GM21515 (cell line): Measurements from ENCODE around the gene CUL2.
"Not testable (repeated sequence)": the region's sequence is repeated elsewhere in the genome, so short reads cannot be mapped to it uniquely, and the experiment has no call there.

ENCODE experiments used
- ATAC-seq: cut with Tn5 transposase; IDR thresholded peaks from one replicate; pipeline ENCODE4 v1.9.1; 2021; ENCODE audit not compliant: unreplicated experiment

The CUL2 gene

DNA sequence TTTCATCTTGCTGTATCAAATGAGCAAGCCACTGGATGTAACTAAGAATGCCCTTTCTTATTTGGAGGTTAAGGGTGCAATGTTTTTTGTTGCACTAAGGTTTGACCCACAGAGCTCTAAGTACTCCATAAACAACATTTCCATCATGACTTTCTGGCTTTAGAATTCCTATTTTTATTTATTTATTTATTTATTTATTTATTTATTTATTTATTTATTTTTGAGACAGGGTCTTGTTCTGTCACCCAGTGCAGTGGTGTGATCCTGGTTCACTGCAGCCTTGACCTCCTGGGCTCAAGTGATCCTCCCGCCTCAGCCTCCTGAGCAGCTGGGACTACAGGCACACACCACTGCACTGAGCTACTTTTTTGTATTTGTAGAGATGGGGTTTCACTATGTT lies 9.9 kb downstream of the CUL2 start:
- not testable (repeated sequence) for ATAC-seq

DNA sequence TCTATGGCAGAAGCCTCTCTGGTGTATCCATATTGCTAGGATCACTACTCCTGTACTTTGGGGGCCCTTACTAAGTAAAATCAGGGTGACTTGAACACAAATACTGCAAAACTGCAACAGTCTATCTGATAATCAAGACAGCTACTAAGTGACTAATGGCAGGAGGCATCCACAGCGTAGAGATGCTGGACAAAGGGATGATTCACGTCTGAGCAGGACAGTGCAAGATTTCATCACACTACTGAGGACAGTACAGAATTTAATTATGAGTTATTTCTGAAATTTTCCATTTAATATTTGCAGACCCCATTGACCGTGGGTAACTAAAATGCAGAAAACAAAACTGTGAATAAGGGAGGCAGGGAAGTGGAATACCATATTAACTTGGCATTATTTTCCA lies 10.4 kb downstream of the CUL2 start:
- ATAC-seq: no peak

DNA sequence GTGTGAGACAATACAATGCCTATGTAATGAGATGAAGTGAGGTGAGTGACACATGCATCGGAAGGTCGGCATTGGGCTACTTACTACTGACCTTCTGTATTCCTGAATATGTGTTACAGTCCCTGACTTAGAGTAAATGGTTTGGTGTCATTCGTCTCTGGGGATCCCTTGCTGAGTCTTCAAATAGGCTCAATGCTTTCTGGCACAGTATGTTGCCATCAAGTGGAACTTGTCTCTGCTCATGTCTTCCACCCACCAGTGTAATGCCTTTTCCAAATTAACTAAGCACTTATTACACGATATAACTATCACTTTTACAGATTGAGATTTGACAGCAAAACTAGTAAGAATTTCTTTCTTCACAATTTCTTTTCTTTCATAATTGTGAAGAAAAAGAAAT lies 10.9 kb downstream of the CUL2 start:
- no peak for ATAC-seq

DNA sequence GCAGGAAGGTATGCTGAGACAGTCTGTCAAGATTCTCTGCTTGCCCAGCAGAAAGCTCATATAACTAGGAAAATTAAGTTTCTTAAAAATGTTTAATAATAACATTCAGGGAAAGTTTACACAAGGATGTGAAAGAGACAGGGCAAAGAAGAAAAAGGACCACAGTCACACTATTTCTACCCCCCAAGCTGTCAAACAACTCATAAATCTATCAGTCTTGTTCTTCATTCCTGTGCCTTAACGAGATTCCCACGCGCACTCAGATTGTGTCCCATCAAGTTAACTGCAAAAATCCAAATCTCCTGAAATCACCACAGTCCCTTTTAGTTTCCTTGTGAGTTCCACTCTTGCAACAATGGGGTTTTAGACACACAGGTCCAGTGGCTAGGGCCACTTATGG lies 14.9 kb downstream of the CUL2 start:
- no peak for ATAC-seq

DNA sequence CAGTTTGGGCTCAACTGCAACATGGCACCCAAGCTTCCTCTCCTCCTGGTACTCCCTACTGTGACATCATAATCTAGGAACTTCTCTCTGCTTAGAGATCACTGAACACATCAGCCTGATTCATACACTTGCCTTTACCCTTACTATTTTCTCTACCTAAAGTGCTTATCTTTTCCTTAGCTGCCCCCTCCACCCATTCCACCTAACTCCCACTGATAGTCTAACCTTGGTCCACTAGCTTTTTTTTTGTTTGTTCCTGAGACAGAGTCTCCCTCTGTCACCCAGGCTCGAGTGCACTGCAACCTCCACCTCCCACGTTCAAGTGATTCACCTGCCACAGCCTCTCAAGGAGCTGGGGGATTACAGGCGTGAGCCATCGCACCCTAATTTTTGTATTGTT lies 15.9 kb downstream of the CUL2 start:
- no peak for ATAC-seq

DNA sequence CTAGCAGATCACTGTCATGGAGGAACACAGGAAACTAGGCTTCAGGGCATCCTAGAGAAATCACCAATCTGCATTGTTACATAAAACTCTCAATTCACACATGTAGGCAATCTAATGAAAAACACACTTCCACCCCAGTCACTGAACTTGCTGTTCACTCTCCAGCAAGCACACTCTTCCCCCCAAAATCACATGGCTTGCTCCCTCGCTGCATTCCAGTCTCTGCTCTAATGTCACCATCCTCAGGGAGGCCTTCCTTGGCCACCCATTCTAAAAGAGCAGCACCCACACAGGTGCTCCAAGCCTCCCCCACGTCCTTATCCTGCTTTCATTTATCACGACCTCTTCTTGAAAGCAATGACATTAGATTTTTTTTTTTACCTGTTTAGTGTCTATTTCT lies 19.6 kb downstream of the CUL2 start:
- no peak for ATAC-seq

DNA sequence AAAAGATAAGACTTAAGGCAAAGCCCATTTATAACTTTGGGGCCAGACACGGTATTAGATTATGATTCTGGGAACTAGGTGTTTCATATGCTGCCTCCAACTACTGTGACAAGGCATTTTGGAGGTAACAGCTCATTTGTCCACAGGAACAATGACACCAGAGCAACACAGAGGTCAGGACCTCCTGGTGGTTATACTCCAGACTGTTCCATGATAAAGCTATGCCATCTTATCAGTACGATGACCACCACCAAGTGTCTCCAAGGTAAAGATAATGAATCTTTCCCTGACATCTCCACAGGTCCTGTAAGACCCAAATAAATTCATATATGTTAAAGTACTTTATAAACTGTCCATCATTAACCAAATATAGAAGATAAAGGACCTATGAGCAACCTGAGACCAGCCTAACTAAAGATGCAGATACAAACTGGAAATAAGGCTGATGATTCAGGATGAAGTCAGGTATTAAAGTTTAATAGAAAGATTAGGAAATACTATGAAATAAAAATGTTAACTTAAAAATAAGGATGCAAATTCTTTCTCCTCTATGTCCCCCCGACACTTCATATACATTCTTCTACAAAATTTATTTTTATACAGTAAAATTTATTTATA lies 26.2 kb downstream of the CUL2 start:
- ATAC-seq: no peak

DNA sequence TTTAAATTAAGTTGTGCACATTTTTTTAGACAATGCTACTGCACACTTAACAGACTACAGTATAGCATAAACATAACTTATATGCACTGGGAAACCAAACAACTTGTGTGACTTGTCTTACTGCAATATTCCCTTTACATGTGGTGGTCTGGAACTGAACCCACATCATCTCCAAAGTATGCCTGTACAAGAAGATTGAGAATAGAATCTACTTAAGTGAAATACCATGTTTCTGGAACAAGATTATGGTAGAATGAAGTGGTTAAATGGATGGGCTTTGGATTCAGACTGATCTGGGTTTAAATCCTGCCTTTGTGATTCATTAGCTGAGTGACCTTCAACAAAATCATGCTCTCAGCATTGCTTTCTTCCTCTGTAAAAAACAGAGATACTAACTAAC lies 30.7 kb downstream of the CUL2 start:
- ATAC-seq: no peak

DNA sequence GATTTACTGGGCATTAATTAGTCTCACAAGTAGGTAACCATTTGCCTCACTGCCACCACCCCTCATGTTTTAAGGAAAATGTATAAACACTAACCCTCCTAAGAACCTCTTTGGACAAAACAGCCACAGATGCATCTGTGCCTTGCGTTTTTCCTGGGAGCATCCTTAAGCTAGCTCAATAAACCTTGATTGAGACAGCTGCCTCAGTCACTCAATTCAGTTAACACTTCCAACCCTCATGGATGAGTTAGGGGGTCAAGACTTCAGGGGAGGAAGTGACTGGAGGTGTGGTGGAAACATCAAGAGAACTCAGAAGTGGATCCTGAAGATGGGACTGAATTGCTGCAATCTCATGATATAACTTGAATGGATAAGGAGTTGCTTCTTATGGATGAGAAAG lies 31.5 kb downstream of the CUL2 start:
- ATAC-seq: no peak

DNA sequence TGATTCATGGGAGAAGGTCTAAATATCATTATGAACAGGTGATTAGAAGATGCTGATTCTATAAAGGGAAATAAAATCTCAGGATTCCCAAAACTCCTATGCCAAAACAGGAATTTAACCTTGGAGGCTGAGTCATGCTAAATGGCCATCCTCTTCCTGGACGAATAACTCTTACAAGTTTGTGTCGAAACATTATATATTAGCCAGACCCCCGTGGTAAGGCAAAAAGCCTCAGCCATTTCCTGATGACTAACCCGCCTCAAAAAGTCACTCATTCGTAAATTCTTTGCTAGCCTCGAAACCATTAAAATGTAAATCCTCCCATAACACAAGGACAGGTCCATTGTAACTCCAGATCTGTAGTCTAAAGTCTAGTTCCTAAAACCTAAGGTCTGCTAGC lies 32.0 kb downstream of the CUL2 start:
- ATAC-seq: no peak

DNA sequence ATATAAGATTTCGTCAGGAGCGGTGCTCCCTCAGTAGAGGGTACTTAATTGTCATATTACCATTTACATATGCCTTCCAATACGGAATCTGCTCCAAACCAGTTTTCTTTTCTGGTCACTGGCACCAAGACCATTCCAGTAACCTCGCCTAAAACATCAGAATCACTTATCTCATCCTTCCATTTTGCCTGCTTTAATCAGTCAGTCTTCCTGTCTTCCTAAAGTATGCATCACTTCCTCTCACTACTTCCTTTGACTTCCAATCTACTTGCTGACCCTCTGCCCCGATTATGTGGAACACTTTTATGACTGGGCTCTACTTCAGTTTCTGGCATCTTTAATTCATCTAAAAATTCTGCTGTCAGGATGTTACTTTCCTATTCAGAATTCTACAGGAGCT lies 33.5 kb downstream of the CUL2 start:
- ATAC-seq: no peak

DNA sequence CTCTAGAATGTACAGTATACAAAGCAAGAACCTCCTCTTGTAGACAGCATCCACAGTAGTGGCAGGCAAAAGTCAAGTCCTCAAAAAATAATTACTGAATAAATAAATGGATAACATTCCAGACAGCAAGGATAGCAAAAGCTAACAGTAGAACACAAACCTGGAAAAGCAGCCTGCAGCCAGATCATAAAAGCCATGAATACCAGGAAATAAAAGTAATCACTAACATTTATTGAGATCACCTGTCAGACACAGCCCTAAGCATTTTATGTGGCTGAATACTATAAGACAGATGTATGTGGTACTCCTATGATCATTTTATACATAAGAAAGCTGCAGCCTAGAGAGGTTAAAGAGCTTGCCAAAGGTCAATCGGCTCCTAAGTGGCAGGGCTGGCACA lies 34.0 kb downstream of the CUL2 start:
- ATAC-seq: no peak

DNA sequence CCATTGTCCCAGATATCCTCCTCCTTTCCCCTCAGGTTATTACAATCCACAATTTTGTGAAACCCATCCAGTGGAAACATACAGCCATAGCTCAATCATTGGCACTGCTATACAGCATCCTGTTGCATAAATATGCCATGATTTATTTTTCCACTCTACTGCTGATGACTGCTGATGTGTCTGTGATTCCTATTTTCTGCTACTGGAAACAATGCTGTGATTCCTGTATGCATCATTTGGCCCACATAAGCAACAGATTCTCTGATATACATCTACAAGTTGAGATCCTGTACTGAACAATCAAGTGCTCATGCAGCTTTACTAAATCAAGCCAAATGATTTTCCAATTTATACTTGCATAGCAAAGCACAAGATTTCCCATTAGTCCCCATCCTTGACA lies 39.6 kb downstream of the CUL2 start:
- ATAC-seq: no peak

DNA sequence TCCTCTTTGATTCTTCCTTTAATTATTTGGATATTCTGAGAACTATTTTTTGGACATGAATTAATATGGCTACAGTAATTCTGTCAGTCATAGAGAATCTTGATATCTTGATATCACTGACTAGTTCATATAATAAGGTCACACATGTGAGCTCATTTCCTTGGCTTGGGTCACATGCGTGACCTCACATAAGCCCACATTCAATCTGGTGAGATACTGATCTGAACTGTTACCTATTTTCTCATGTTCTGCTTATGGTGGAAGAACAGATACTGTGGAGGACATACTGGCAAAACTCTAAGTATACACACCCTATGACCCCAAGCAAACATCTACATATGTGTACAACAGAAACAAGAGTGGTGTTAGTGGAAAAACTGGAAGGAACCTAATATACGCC lies 44.1 kb downstream of the CUL2 start:
- no peak for ATAC-seq

DNA sequence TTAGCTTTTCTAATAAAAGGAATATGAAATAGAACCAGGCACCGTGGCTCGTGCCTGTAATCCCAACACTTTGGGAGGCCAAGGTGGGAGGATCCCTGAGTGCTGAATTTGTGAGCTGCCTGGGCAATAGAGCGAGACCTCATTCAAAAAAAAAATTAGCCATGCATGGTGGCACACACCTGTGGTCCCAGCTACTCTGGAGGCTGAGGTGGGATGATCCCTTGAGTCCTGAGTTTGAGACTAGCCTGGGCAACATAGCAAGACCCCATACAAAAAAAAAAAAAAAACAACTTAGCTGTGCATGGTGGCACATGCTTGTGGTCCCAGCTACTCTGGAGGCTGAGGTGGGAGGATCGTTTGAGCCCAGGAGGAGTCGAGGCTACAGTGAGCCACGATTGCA lies 44.9 kb downstream of the CUL2 start:
- not testable (repeated sequence) for ATAC-seq

DNA sequence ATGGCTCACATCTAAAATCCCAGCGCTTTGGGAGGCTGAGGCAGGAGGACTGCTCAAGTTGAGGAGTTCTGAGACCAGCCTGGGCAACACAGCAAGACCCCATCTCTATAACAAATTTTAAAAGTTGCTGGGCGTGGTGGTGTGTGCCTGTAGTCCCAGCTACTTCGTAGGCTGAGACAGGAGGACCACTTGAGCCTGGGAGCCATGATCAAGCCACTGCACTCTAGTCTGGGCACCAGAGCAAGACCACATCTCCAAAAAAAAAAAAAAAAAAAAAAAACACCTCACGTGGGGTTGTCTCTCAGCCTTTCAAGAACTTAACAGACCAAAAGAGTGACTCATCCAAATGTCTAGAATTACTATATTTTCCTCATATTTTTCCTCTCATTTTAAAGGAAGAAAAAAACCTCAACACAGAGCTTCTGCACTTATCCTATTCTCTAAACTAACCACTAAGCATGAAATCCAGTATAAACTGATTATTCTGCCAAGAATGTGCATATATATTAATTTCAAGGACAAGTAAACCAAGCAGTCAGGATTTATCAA lies 46.3 kb downstream of the CUL2 start:
- ATAC-seq: no peak

DNA sequence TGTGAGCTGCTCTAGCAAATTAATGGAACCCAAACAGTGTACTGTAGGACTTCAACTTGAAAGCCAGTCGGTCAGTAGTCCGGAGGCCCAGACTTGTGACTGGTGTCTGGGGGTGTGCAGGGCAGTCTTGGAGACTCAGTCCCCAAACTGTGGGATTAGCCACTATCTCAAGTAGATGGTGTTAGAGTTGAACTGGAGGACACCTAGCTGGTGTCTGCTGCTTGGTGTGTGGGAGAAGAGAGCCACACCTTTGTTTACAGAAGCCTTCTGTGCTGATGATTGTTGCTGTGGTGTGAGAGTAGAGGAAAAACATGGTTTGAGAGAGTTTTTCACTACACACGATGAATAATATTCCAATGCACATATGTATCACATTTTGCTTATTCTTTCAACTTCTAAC lies 47.4 kb downstream of the CUL2 start:
- ATAC-seq: no peak

DNA sequence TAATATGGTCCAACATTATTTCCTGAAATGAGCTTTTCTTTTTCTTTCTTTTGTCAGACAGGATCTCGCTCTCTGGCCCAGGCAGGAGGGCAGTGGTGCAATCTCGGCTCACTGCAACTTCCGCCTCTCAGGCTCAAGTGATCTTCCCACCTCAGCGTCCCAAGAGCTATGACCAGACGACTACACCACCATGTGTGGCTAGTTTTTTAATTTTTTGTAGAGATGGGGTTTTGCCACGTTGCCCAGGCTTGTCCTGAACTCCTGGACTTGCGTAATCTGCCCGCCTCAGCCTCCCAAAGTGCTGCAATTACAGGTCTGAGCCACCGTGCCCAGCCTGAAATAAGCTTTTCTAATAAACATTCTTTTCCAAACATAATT lies 48.6 kb downstream of the CUL2 start:
- ATAC-seq: no peak

DNA sequence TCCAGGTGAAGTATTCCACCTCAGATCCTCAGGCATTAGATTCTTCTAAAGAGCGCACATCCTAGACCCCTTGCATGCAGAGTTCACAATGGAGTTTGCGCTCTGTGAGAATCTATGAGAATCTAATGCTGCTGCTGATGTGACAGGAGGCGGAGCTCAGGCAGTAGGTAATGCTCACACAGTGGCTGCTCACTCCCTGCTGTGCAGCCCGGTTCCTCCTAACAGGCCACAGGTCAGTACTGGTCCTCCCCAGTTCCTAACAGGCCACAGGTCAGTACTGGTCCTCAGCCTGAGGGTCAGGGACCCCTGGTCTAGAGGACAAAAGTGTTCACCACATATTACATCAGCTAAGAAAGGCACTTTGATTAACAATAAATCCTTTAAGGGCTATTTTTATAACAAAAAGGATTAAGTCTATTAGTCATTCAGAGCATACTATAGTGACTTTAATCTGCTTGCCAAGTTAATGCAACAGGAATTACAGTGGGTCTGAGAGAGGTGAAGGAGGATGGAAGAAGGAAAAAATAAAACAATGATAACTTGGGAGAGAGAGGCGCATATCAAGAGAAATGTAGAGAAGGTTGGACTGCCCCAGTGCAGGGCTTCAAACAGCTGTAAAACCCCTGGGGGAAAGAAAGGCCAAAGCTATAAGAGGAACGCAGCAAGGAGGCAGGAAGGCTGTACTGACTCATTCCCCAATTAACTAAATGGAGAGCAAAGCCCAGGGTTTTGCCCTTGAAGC lies 49.2 kb downstream of the CUL2 start:
- ATAC-seq: no peak

DNA sequence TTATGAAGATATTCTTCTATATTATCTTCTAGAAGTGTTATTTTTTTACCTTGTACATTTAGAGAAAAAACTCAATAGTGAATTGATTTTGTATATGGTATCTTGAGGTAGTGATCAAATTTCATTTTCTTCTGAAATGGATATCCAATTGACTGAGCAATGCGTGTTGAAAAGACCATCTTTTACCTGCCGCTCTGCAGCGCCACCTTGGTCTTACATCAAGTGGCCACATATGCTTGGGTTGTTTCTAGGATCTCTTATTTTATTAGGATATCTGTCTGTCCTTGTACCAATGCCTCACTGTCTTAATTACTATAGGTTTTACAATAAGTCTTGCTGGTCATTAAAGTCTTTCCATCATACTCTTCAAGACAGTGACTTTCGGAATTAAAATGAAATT lies 53.0 kb downstream of the CUL2 start:
- ATAC-seq: no peak

DNA sequence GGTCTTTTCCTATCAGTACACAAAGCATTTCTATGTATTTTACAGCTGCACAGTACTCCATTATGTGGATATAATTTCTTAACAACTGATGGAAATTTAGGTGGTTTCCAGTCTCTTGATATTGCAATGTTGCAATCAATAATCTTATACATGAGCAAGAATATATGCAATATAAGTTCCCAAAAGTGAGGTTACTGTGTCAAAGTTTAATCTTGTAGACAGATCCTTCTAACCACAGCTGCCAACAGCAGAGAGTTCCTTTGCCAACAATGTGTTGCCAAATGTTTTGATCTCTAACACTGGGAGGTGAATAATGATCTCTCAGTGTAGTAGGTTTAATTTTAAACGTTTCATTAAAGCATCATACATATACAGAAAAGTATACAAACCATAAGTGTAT lies 54.5 kb downstream of the CUL2 start:
- no peak for ATAC-seq

DNA sequence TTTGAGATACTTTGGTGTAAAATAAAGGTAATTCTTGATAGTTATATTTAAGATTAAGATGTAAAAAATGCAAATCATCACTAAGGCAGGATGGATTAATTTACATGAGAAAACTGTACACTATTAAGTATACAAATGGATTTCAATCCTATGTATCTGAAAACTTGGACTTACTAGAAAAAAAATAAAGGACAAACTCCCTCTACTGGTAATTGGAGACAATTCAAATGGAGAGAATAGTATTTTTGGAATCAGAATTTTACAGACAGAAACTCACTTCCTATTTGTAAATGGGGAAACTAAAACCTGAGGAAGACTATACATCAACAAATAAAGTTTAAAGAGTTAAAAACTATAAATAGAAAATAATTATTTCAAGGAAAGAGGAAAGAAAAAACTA lies 62.6 kb downstream of the CUL2 start:
- no peak for ATAC-seq

DNA sequence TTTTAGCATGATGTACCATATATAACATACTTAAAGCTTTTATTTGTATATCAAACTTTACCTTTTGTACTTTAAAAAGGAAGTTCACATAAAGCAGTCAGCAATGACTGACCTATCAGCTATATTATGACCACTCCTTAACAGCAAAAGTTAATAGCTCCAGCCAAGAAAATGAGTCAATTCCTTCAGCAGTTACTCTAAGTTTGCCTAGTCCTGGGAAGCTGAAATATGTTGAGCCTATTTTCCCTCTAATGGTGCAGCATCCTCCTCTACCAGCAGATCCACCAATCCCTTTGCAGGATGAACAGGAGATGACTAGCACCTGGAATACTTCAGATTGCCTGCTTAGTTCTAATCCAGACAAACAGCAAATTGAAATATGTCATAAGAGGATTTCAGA lies 64.2 kb downstream of the CUL2 start:
- no peak for ATAC-seq
